Heart right ventricle (tissue), 16 donors: ENCODE results near the gene KCNAB3. TPM values are rescaled to one million over a fixed set of nuclear protein-coding genes. Genes with fewer than 3 reads are reported as not detected.

ENCODE experiments used
- ATAC-seq, 8 donors: fragments of 200-7000 bp; cut with Tn5 transposase; one replicate each; pipeline ENCODE4 v1.9.1; 2020; ENCODE audit warnings: mild to moderate bottlenecking in 8 of 8, moderate library complexity in 8 of 8, moderate number of reproducible peaks in 1 of 8
- DNase-seq, 2 donors: peaks; one replicate each; pipeline ENCODE4 v3.0.0-alpha.2; 2020
- H3K27ac ChIP-seq, 10 donors: fragments of 200-600 bp; sonication (generic) in 2 of 10; one replicate each; pipeline versions ENCODE4 v1.5.0 to v1.8.0; 2020 to 2022; ENCODE audit warnings: mild to moderate bottlenecking in 3 of 10
- H3K27me3 ChIP-seq, 7 donors: fragments of 200-600 bp; one replicate each; pipeline ENCODE4 v1.8.0; 2021 to 2022; ENCODE audit warnings: mild to moderate bottlenecking in 2 of 7
- H3K36me3 ChIP-seq, 9 donors: fragments of 200-600 bp; sonication (generic) in 1 of 9; one replicate each; pipeline versions ENCODE4 v1.5.0 to v1.8.0; 2020 to 2022; ENCODE audit warnings: mild to moderate bottlenecking in 2 of 9
- H3K4me1 ChIP-seq, 9 donors: fragments of 200-600 bp; sonication (generic) in 1 of 9; one replicate each; pipeline versions ENCODE4 v1.5.0 to v1.8.0; 2020 to 2022; ENCODE audit warnings: mild to moderate bottlenecking in 4 of 9
- H3K4me3 ChIP-seq, 10 donors: fragments of 200-600 bp; sonication (generic) in 2 of 10; one replicate each; pipeline versions ENCODE4 v1.5.0 to v1.8.0; 2020 to 2022; ENCODE audit warnings: mild to moderate bottlenecking in 7 of 10, moderate library complexity in 2 of 10
- H3K9me3 ChIP-seq, 11 donors: fragments of 200-600 bp in 10 of 11; sonication (generic) in 2 of 11; one replicate each; pipeline versions ENCODE4 v1.5.0 to v1.8.0; 2013 to 2022; ENCODE audit warnings: mild to moderate bottlenecking in 2 of 11, control low read depth in 1 of 11, moderate library complexity in 1 of 11
- WGBS, 2 donors: extraction: QIAGEN DNeasy Blood & Tissue Kit; methylation state at CpG; one replicate each; pipeline ENCODE4 v1.1.7; 2013; ENCODE audit warnings: inconsistent platforms in 1 of 2; 5-methylcytosine and 5-hydroxymethylcytosine counted together
- intact Hi-C, 10 donors: fragments of 100-400 bp; cut with DNase I; formaldehyde crosslinking; loops; one replicate each; pipeline versions ENCODE4 v1.11.1 to v1.14.2; 2022
- polyA plus RNA-seq, 2 donors: library from polyadenylated mRNA; stranded (reverse); fragments of 200-250 nt; gene quantifications; one replicate each; pipeline ENCODE4 v1.2.3, GENCODE V29; 2013
- total RNA-seq, 10 donors: library from RNA; stranded (reverse); fragmentation: NEBNext Ultra II Directional in 3 of 10; extraction: Animal tissue kit (Norgen Biotek cat#: 25700) in 3 of 10; gene quantifications; one replicate each; pipeline versions ENCODE4 v1.2.1 to v1.2.4, GENCODE V29; 2021 to 2023
- TF ChIP-seq, protein P1 (sequence below), 9 donors: fragments of 200-600 bp; sonication (generic) in 2 of 9; IDR thresholded peaks; one replicate each; pipeline versions ENCODE4 v1.5.0 to v1.8.0; 2021 to 2022; ENCODE audit warnings: antibody characterized with exemption in 9 of 9, mild to moderate bottlenecking in 5 of 9, moderate library complexity in 1 of 9
- donor health status: Arrhythmogenic right ventricular cardiomyopathy.
- donor health status: ischemic (EF 13 %, LVEDD 7.1; RV severe dilation, severe dysfunction).
- donor health status: healthy with polysubstance abuse.
- donor health status: DM: no; HTN: yes; CAD: no.
- donor health status: DM: no; HTN: no; CAD: no.
- donor health status: ischemic (EF 25% LVEDD 6.9; RV normal size, moderate dysfunction).
- donor health status: ischemic (EF 25% LVEDD 5.7; RV mildly dilated, moderate dysfunction).
- donor health status: healthy.
- donor health status: DM: yes; HTN: yes; CAD: no.
- donor health status: Ischemic cardiomyopathy.
- donor health status: ischemic (EF 35%, LVEDD 5.7; RV mildly dilated, moderate dysfunction).
- donor health status: nonischemic (EF 11% LVEDD 7.7; RV severe dilation, severe dysfunction).
- donor health status: DM: yes; HTN: yes; CAD: no.
- donor health status: PGD.
- donor health status: ischemic (EF 29% LVEDD 5.4; RV normal size, mild dysfunction).
- donor health status: nonischemic (EF 23%, LVEDD 6.1; RV moderate dilation, normal function).

KCNAB3 gene
- total and polyA plus RNA-seq, 12 donors: 0.11 to 1.5 (median 0.39) TPM

DNA sequence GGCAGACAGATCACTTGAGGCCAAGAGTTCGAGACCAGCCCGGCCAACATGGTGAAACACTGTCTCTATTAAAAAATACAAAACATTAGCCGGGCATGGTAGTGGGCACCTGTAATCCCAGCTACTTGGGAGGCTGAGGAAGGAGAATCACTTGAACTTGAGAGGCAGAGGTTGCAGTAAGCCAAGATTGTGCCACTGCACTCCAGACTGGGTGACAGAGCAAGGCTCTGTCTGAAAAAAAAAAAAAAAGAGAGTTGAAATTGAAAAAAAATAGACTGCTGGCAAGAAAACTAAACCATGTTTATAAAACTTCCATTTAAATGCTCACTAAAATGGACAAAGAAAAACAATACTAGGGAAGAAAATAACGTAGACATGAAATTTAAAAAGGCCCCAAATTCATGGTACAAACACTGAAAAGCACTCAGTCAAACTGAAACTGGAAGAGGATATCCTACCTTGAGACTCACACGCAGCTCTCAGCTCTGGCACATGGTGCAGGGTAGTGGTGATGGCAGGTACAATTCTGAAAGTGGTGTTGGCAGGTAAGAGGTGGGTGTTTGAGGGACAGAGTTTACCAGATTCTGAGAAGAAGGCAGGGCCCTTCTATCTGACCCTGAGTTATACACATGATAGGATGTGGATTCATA lies 21.6 kb upstream of the KCNAB3 start:
- TF ChIP-seq, protein P1, sequence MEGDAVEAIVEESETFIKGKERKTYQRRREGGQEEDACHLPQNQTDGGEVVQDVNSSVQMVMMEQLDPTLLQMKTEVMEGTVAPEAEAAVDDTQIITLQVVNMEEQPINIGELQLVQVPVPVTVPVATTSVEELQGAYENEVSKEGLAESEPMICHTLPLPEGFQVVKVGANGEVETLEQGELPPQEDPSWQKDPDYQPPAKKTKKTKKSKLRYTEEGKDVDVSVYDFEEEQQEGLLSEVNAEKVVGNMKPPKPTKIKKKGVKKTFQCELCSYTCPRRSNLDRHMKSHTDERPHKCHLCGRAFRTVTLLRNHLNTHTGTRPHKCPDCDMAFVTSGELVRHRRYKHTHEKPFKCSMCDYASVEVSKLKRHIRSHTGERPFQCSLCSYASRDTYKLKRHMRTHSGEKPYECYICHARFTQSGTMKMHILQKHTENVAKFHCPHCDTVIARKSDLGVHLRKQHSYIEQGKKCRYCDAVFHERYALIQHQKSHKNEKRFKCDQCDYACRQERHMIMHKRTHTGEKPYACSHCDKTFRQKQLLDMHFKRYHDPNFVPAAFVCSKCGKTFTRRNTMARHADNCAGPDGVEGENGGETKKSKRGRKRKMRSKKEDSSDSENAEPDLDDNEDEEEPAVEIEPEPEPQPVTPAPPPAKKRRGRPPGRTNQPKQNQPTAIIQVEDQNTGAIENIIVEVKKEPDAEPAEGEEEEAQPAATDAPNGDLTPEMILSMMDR (IDR thresholded peaks at IDR 0.05): no peak
- Histone ChIP-seq H3K27ac (no peak overlapping the region), H3K27me3 (no peaks in the 10 kb centered on the region), H3K4me3 (no peak overlapping the region), H3K36me3 (peaks cover 0 to 43% (median 22%) of the 10 kb centered on the region in 9 donors), H3K4me1 (peaks cover 0 to 15% (median 11%) of the 10 kb centered on the region in 9 donors), H3K9me3 (no peaks in the 10 kb centered on the region)
- intact Hi-C loops: no loop called here
- 80 to 82% methylated on average over 5 of the region's 5 CpGs for WGBS, 2 donors
- ATAC-seq (no peak), DNase-seq (no peak)

DNA sequence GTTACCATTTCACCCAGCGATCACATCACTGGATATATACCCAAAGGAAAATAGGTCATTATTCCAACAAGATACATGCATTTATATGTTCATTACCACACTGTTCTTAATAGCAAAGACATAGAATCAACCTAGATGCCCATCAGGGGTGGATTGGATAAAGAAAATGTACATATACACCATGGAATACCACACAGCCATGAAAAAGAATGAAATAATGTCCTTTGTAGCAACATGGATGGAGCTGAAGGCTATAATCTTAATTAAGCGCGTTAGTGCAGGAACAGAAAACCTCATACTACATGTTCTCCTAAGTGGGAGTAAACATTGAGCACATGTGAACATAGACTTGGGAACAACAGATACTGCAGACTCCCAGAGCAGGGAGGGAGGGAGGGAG lies 20.9 kb upstream of the KCNAB3 start:
- no peaks in the 10 kb centered on the region for H3K9me3 ChIP-seq
- H3K27ac ChIP-seq: no peak overlapping the region
- TF ChIP-seq, protein P1 (IDR thresholded peaks at IDR 0.05): no peak
- H3K4me1 ChIP-seq: peaks cover 0 to 8% (median 5%) of the 10 kb centered on the region in 9 donors
- H3K27me3 ChIP-seq: no peaks in the 10 kb centered on the region
- ATAC-seq (no peak), DNase-seq (no peak)
- 77 to 80% methylated on average over 3 of the region's 3 CpGs for WGBS, 2 donors
- no peak overlapping the region for H3K4me3 ChIP-seq
- intact Hi-C loops: no loop called here
- peaks cover 0 to 50% (median 29%) of the 10 kb centered on the region in 9 donors for H3K36me3 ChIP-seq

GRCh38 chr17:7947651-7948050 lies 18.0 kb upstream of the KCNAB3 start:
- no peak for ATAC-seq
- DNase-seq: no peak
- H3K4me3 ChIP-seq: no peak overlapping the region
- H3K27ac ChIP-seq: no peak overlapping the region
- H3K36me3 ChIP-seq: peaks cover 0 to 79% (median 55%) of the 10 kb centered on the region in 9 donors
- H3K27me3 ChIP-seq: no peaks in the 10 kb centered on the region
- TF ChIP-seq, protein P1 (IDR thresholded peaks at IDR 0.05): no peak
- WGBS, 2 donors: 84% methylated on average over 5 of the region's 5 CpGs
- no peaks in the 10 kb centered on the region for H3K4me1 ChIP-seq
- intact Hi-C loops: no loop called here
- H3K9me3 ChIP-seq: no peaks in the 10 kb centered on the region

DNA sequence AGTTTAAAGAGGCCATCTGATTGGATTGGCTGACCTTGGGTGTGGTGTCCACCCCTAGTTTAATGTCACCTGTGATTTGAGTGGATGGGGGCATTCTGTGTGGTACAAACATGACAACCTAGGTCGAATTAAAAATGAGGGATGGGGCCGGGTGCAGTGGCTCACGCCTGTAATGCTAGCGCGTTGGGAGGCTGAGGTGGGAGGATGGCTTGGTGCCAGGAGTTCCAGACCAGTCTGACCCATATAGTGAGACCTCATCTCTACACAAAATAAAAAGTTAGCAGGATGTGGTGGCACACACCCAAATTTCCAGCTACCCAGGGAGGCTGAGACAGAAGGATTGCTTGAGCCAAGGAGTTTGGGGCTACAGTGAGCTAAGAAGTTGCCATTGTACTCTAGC lies 16.8 kb upstream of the KCNAB3 start:
- Histone ChIP-seq H3K27ac (no peak overlapping the region), H3K9me3 (no peaks in the 10 kb centered on the region), H3K4me3 (no peak overlapping the region), H3K27me3 (no peaks in the 10 kb centered on the region), H3K4me1 (no peaks in the 10 kb centered on the region), H3K36me3 (peaks cover 0 to 91% (median 55%) of the 10 kb centered on the region in 9 donors)
- ATAC-seq (no peak), DNase-seq (no peak)
- 78 to 85% methylated on average over 5 of the region's 5 CpGs for WGBS, 2 donors
- TF ChIP-seq, protein P1 (IDR thresholded peaks at IDR 0.05): no peak
- intact Hi-C loops: no loop called here
